Measurements from ENCODE around the gene TIPARP.

- TF ChIP-seq CTCF (IDR thresholded peaks at IDR 0.05) (no peak), POLR2A (IDR thresholded peaks at IDR 0.05) (no peak)
Measured at GRCh38 chr3:156735471-156735870, 61.1 kb downstream of the TIPARP start.
